Left renal cortex interstitium (tissue), 4 donors: ENCODE data around the gene ACSL1. TPM values are rescaled to one million over a fixed set of nuclear protein-coding genes. Genes with fewer than 3 reads are reported as not detected.
"Not testable (repeated sequence)": the region's sequence is repeated elsewhere in the genome, so short reads cannot be mapped to it uniquely, and the experiment has no call there.

Source experiments
- DNase-seq, 4 donors: peaks; one replicate each; pipeline ENCODE4 v3.0.0-alpha.2; 2013; ENCODE audit warnings: low read depth in 4 of 4, low spot score in 2 of 4, missing footprints in 1 of 4
- polyA plus RNA-seq, 4 donors: library from polyadenylated mRNA; unstranded; fragments of 120-200 nt; gene quantifications; one replicate each; pipeline ENCODE4 v1.2.1, GENCODE V29; 2013; ENCODE audit not compliant: insufficient read length in 4 of 4

Gene ACSL1
- polyA plus RNA-seq, 4 donors, result 46.7 to 77.5 (median 56.3) TPM

- no peak for DNase-seq
Observed at GRCh38 chr4:184844742-184845141, 19.0 kb upstream of the ACSL1 start.

DNA sequence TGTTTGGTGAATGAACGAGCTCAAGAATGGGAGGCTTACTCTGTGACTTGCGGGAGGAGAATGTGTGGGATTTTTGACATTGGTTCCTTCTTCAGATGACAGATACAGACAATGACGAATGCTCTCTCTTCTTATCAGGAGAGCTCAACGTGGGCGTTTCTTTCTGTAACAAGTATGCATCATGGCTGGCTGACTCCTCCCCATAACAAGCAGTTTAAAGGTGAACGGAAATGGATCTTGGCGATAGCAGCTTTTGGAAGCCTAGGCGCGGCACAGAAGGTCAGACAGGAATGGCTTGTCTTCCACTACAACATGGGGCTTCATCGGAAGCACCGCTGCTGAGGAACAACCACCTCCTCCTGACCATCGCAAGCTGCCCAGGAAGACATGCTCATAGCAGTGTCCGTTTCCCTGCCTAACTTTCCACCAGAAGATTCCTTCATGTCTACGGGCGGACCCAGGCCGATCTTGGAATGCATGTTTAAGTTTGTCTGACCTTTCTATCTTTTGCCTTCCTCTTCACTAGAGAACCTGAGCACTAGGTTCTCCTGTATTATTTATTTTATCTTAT, 18.3 kb upstream of the ACSL1 start:
- no peak for DNase-seq

- not testable (repeated sequence) for DNase-seq
Observed at GRCh38 chr4:184839075-184839399, 13.3 kb upstream of the ACSL1 start.

- DNase-seq, result no peak
Observed at GRCh38 chr4:184838249-184839074, 12.7 kb upstream of the ACSL1 start.

DNA sequence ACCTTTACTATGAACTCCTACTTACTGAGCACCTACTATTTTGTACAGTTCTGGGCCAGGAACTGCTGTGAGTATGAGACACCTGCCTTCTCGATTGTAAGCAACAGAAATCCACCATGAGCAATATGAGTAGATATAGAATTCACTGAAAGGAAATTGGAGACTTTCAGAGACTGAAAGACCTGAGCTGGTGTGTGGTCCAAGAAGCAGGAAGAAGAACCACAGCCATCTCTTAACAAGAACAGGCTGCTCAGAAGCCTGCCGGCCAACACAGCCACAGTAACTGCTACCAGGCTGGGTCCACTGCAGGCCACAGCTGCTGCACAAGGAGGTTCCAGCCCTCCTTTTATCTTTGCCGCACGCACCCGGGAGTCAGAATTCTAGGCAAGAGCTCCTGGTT, 10.8 kb upstream of the ACSL1 start:
- DNase-seq, result no peak

- no peak for DNase-seq
Observed at GRCh38 chr4:184833046-184833838, 7.5 kb upstream of the ACSL1 start.

- no peak for DNase-seq
Observed at GRCh38 chr4:184831153-184831552, 5.4 kb upstream of the ACSL1 start.

DNA sequence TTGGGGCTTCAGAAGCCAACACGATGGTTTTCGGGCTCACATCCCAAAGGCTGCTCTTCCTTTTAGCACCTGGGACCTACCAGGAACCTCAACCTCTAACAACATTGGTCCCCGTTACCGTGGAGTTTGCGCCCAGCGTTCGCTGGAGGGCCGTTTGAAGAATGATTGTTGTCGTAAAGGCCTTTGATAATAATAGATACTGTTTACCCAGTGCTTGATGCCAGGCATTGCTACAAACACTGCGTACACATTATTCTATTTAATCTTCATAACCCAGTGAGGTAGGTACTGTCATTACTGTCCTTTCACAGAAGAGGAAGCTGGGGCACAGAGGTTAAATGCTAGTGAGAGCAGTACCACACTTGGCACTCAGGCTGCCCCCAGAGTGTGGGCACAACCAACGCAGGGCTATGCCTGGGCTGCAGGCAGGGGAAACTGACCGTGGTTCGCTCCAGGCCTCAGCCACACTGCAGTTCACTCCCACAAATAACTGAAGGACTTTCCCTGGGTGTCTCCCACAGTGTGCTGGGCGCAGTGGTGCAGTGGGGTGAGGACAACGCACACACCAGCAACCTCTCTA, 1.0 kb upstream of the ACSL1 start:
- no peak for DNase-seq

GRCh38 chr4:184825141-184825895, 450 bp downstream of the ACSL1 start:
- DNase-seq, result no peak

DNA sequence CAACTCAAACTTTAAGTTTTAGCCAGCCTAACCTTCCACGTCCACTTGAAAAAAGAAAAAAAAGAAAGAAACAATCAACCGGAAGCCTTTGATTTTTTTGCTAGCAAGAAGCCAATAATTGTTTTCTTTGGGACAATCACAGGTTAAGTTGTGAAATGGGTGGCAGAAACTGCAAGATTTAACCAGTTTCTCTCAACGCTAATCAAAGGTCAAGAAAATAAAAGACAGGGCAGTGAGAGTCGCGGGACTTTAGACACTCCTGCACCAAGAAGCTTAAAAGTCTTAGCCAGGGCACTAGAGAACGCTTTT, 1.0 kb downstream of the ACSL1 start:
- no peak for DNase-seq

- no peak for DNase-seq
Observed at GRCh38 chr4:184824081-184824775, 1.5 kb downstream of the ACSL1 start.

DNA sequence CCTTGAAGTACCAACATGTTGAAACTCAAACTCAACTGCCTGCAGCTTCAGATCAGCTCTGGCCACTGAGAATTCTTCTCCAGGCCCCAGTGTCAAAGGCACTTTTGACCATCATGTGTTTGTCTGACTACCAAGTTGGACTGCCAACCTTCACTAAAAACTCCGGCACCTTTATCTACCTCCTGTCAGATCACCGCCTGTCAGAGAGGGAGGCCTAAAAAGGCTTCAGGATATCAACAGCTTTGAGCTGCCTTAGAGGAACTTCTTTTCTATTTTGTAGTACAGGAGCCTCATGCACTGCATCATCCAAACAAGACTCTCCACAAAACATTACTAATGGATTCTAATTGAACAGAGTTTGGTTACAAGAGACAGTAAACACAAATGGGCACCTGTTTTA, 2.8 kb downstream of the ACSL1 start:
- no peak for DNase-seq

DNA sequence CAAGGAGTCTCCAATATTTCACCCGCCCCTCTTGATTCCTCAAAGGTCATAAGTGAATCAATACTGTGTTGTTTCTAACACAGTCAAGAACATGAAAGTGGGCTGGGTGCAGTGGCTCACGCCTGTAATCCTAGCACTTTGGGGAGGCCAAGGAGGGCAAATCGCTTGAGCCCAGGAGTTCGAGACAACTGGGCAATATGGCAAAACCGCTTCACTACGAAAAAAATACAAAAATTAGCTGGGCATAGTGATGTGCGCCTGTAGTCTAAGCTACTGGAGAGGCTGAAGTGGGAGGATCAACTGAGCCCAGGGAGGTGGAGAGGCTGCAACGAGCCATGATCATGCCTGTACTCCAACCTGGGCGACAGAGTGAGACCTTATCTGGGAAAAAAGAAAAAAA, 3.4 kb downstream of the ACSL1 start:
- no peak for DNase-seq

- no peak for DNase-seq
Observed at GRCh38 chr4:184821242-184821641, 4.5 kb downstream of the ACSL1 start.

DNA sequence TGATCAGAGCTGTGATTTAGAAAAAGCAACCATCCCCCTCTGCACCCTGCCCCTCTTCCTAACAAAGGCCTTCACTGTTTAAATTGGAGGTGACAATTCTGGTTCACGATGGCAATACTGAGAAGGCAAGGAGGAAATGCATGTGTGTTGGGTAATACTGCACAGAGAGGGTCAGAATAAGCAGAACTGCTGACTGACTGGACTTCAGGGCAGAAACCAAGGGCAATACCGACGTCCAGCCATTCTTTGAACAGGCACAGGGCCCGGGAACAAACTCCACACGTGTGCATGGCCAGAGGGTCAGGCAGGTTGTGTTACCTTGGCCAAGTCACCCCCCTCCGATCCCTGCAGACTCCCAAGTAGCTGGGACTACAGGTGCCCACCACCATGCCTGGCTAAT, 6.0 kb downstream of the ACSL1 start:
- no peak for DNase-seq

DNA sequence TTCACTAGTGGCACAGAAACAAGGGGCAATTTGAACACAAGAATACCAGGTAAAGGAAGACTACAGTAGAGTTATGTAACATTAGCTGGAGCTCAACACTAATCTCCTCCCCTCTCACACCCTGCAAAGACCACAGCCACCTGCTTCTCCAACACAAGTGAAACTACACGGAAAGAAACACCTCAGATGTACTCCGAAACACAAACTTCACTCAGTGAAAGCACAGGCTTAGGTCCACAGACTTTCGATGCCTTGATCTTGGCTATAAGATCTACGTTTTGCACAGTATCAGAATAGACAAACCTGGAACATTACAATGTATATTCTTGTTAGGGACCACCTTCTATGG, 7.6 kb downstream of the ACSL1 start:
- DNase-seq, result no peak

DNA sequence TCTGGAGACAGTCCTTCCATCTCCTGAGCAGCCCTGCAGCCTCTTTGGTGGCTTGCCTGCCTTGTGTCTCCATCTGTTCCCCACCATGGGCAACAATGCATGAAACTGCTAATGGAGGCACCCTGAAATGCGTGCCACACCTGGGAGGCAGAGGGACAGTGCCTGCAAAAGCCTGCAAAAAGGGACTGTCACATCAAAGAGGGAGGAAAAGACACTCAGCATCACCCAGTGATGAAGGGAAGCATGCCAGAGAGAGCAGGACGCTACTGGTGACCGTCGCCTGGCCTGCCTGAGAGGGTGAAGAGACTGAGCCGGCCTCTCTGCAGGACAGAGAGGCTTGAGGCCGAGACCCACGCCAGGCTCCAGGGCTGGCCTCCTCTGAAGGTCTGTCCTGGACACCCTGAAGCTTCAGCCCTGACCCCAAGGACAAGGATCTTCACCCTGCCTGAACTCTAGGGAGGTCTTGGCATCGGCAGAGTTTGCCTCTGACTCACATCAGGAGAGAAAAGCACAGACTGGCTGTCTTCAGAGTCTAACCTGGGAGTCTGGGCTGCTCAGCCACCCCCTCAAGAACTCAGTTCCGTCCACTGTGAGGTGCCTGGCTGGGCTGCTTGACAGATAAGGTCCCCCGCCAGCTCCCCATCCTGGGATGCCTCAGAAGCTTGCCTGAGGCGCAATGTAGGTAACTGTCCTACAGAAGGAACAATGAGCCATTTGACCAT, 8.1 kb downstream of the ACSL1 start:
- DNase-seq, result no peak

DNA sequence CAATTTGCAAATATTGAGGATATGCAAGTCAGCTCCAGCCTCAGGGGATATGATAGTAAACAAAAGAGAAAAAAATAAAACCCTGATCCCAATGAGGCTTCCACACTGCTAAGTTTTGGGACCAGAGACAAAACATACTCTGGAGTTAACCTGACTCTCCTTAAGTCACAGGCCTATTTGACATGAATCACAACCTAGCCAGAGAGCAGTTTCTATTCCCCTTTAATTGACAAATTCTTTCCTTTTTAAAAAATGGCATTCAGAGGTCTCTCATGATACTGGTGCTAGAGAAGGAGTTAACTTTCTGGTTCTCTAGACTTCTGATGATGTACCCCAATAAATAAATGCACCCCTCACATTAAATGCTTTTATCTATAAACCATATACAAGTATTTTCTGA, 8.8 kb downstream of the ACSL1 start:
- DNase-seq, result no peak

GRCh38 chr4:184815046-184815877, 10.5 kb downstream of the ACSL1 start:
- no peak for DNase-seq
